Activated B cell treated with CpG ODN at 0.5 μM for 24 hours (primary cell): ENCODE measurements around the gene ETF1. TPM values are rescaled to one million over a fixed set of nuclear protein-coding genes. Genes with fewer than 3 reads are reported as not detected.

Source experiments
- ATAC-seq: fragments of 200-7000 bp; cut with Tn5 transposase; one replicate; pipeline ENCODE4 v1.10.0; 2021; ENCODE audit warnings: low read depth, mild to moderate bottlenecking, moderate library complexity
- CTCF ChIA-PET: fragments of 350-600 bp; sonication (Branson Sonifier 250); formaldehyde crosslinking; loops from one replicate; lab custom pipeline; 2021; ENCODE audit warnings: antibody characterized with exemption; lab: Charles Lee
- POLR2A ChIA-PET: fragments of 350-600 bp; sonication (Branson Sonifier 250); formaldehyde crosslinking; loops from one replicate; lab custom pipeline; 2021; ENCODE audit warnings: antibody characterized with exemption; lab: Charles Lee
- DNase-seq: peaks from one replicate; pipeline ENCODE4 v3.0.0; 2022
- H3K27ac Mint-ChIP-seq: one replicate; pipeline ENCODE4 v1.8.0; 2020; ENCODE audit warnings: mixed read lengths
- H3K27me3 Mint-ChIP-seq: one replicate; pipeline ENCODE4 v1.8.0; 2021; ENCODE audit warnings: mixed read lengths
- H3K36me3 Mint-ChIP-seq: one replicate; pipeline ENCODE4 v1.8.0; 2021; ENCODE audit warnings: low read depth, mixed read lengths
- H3K4me1 Mint-ChIP-seq: one replicate; pipeline ENCODE4 v1.8.0; 2021; ENCODE audit warnings: mixed read lengths
- H3K4me3 Mint-ChIP-seq: one replicate; pipeline ENCODE4 v1.8.0; 2020; ENCODE audit warnings: mild to moderate bottlenecking, mixed read lengths
- H3K9me3 Mint-ChIP-seq: one replicate; pipeline ENCODE4 v1.8.0; 2020; ENCODE audit warnings: mixed read lengths
- intact Hi-C: fragments of 100-400 bp; cut with micrococcal nuclease; formaldehyde crosslinking; loops from one replicate; pipeline ENCODE4 v1.15.1; 2024
- total RNA-seq: library from RNA; stranded (reverse); gene quantifications from 2 replicates; pipeline ENCODE4 v1.2.3, GENCODE V29; 2022
- TF ChIP-seq, protein P1 (sequence below): fragments of 200-600 bp; IDR thresholded peaks from one replicate; pipeline ENCODE4 v1.8.0; 2022; ENCODE audit warnings: antibody characterized with exemption, mild to moderate bottlenecking

The ETF1 gene
- total RNA-seq, 1 donor from 2014 or later, result 99.6 TPM

DNA sequence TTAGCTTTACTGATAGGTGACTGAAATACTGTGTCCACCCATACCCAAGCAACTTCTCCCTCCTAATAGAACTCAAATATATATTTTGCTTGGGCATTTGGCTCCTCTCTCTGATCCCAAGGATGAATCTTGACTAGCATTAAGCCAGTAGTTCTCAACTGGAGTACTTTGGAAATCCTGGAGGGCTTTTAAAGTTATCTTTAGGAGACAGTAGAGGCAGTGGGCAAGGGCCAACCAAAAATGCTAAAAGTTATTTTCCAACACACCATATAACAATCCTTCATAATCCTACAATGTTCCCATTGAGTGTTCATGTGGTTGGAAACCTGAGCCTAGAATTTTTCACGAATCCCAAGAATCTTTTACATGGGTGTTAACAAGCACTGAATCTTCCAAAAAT lies 11.1 kb upstream of the ETF1 start:
- H3K9me3 Mint-ChIP-seq, result no peaks in the 10 kb centered on the region
- no peak for DNase-seq
- H3K4me1 Mint-ChIP-seq, result no peaks in the 10 kb centered on the region
- intact Hi-C loops, result no loop called here
- no peak overlapping the region for H3K27ac Mint-ChIP-seq
- TF ChIP-seq, protein P1, sequence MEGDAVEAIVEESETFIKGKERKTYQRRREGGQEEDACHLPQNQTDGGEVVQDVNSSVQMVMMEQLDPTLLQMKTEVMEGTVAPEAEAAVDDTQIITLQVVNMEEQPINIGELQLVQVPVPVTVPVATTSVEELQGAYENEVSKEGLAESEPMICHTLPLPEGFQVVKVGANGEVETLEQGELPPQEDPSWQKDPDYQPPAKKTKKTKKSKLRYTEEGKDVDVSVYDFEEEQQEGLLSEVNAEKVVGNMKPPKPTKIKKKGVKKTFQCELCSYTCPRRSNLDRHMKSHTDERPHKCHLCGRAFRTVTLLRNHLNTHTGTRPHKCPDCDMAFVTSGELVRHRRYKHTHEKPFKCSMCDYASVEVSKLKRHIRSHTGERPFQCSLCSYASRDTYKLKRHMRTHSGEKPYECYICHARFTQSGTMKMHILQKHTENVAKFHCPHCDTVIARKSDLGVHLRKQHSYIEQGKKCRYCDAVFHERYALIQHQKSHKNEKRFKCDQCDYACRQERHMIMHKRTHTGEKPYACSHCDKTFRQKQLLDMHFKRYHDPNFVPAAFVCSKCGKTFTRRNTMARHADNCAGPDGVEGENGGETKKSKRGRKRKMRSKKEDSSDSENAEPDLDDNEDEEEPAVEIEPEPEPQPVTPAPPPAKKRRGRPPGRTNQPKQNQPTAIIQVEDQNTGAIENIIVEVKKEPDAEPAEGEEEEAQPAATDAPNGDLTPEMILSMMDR, result no peak
- ChIA-PET CTCF (no interaction called here), POLR2A (interaction anchor here (0.6 to 1.1 kb wide), 3 partner anchors 23 to 340 kb away, joined by 3 to 6 read pairs (median 6); no protein-coding TSS in a partner anchor)
- ATAC-seq, result no peak
- peaks cover 64% of the 10 kb centered on the region for H3K36me3 Mint-ChIP-seq
- no peak overlapping the region for H3K4me3 Mint-ChIP-seq
- no peaks in the 10 kb centered on the region for H3K27me3 Mint-ChIP-seq

DNA sequence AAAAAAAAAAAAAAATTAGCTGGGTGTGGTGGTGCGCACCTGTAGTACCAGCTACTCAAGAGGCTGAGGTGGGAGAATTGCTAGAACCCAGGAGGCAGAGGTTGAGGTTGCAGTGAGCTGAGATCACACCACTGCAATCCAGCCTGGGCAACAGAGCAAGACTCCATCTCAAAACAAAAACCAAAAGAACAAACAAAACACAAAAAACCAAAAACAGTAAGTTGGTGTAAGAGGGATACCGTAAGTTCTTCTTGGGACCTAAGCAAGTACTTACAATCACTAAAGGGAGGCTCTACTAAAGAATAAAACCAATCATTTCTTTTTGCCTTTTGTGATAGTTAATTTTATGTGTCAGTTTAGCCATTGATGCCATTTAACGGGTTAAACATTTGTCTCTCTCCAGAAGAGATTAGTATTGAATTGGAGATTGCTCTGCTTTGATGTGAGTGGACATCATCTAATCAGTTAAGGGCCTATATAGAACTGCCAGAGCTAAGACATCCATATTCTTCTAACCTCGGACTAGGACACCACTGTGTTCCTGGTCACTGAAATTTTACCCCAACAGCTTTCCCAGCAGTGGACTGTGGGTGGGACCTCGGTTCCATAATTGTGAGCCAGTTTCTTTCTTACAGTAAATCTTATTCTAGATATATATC lies 10.5 kb upstream of the ETF1 start:
- no peaks in the 10 kb centered on the region for H3K27me3 Mint-ChIP-seq
- no peak for ATAC-seq

DNA sequence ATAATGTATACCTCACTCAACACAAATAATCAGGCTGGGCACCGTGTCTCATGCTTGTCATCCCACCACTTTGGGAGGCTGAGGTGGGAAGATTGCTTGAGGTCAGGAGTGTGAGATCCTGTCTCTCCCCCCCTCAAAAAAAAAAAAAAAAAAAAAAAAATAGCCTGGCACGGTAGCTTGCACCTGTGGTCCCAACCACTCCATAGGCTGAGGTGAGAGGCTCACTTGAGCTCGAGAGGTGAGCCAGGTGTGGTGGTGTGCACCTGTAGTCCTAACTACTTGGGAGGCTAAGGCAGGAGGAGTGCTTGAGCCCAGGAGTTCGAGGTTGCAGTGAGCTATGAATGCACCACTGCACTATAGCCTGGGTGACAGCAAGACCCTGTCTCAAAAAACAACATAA lies 9.6 kb upstream of the ETF1 start:
- H3K27me3 Mint-ChIP-seq, result no peaks in the 10 kb centered on the region
- intact Hi-C loops, result no loop called here
- TF ChIP-seq, protein P1, result no peak
- peaks cover 12% of the 10 kb centered on the region for H3K4me1 Mint-ChIP-seq
- H3K4me3 Mint-ChIP-seq, result no peak overlapping the region
- CTCF ChIA-PET, result no interaction called here
- no peak for DNase-seq
- no peaks in the 10 kb centered on the region for H3K9me3 Mint-ChIP-seq
- H3K36me3 Mint-ChIP-seq, result peaks cover 49% of the 10 kb centered on the region
- POLR2A ChIA-PET, result interaction anchor here (0.6 to 2.1 kb wide), 4 partner anchors 9 to 510 kb away, joined by 3 to 9 read pairs (median 5); partner anchors contain the start of gene ETF1
- H3K27ac Mint-ChIP-seq, result no peak overlapping the region
- ATAC-seq, result no peak

More for the DNA sequence above, 10.5 kb upstream of the ETF1 start:
- Mint-ChIP-seq H3K4me3 (no peak overlapping the region), H3K27ac (no peak overlapping the region), H3K36me3 (peaks cover 58% of the 10 kb centered on the region), H3K9me3 (no peaks in the 10 kb centered on the region), H3K4me1 (peaks cover 4% of the 10 kb centered on the region)
- CTCF ChIA-PET, result no interaction called here
- intact Hi-C loops, result no loop called here
- POLR2A ChIA-PET, result interaction anchor here (0.6 to 2.1 kb wide), 4 partner anchors 10 to 340 kb away, joined by 3 to 9 read pairs (median 6); partner anchors contain the start of gene ETF1
- DNase-seq, result no peak
- TF ChIP-seq, protein P1, result no peak

DNA sequence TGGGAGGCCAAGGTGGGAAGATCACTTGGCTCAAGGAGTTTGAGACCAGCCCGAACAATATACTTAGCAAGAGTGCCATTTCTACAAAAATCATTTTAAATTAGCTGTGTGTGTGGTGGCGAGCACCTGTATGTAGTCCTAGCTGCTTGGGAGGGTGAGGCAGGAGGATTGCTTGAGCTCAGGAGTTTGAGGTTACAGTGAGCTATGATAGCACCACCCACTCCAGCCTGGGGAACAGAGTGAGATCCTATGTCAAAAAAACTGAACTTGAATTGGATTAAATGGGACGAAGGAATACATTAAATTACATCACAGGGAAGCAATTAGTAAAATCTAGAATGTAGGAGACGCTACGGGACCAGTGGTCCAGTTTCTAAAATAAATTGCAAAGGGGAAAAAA lies 6.4 kb upstream of the ETF1 start:
- no peak overlapping the region for H3K4me3 Mint-ChIP-seq
- H3K36me3 Mint-ChIP-seq, result peaks cover 16% of the 10 kb centered on the region
- ChIA-PET CTCF (no interaction called here), POLR2A (no interaction called here)
- DNase-seq (no peak), ATAC-seq (no peak)
- intact Hi-C loops, result no loop called here
- H3K9me3 Mint-ChIP-seq, result no peaks in the 10 kb centered on the region
- peaks cover 29% of the 10 kb centered on the region for H3K4me1 Mint-ChIP-seq
- H3K27me3 Mint-ChIP-seq, result no peaks in the 10 kb centered on the region
- H3K27ac Mint-ChIP-seq, result no peak overlapping the region
- TF ChIP-seq, protein P1, result no peak

DNA sequence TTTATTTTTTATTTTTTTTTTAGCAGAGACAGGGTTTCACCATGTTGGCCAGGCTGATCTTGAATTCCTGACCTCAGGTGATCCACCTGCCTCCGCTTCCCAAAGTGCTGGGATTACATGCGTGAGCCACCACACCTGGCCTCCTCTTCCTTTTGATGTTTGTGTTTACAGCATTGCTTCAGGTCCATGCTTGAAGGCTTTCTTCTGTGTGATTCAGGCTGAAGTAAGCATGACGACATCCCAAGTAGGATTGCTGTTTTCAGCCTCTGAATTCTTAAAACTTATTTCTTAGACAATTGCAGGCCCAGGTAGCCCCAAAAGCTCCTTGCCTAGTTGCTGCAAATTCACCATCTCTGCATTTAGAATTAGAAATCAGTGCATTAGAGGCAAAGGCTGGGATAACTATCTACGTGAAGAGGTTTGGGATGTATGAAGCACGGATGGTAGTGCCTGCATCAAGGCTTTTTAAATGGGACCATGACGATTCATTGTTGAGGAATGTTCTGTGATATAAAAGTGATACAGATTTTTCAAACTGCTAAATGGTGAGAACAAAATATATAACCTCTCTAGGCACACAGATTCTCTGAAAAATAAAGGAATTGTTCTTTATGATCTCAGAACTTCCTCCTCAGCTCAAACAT lies 3.0 kb upstream of the ETF1 start:
- H3K9me3 Mint-ChIP-seq, result no peaks in the 10 kb centered on the region
- no peak overlapping the region for H3K27ac Mint-ChIP-seq
- H3K4me1 Mint-ChIP-seq, result peaks cover 53% of the 10 kb centered on the region
- TF ChIP-seq, protein P1, result no peak
- DNase-seq, result no peak
- no peak overlapping the region for H3K4me3 Mint-ChIP-seq
- intact Hi-C loops, result no loop called here
- ATAC-seq, result no peak
- H3K27me3 Mint-ChIP-seq, result no peaks in the 10 kb centered on the region
- H3K36me3 Mint-ChIP-seq, result peaks cover 16% of the 10 kb centered on the region
- POLR2A ChIA-PET, result no interaction called here
- CTCF ChIA-PET, result interaction anchor here (0.6 kb wide), 1 partner anchor 17 kb away, joined by 3 read pairs; no protein-coding TSS in a partner anchor
